GM18873 (cell line): ENCODE measurements around the gene LYST.
"Not testable (repeated sequence)": the region's sequence is repeated elsewhere in the genome, so short reads cannot be mapped to it uniquely, and the experiment has no call there.

Experiments used
- ATAC-seq: cut with Tn5 transposase; IDR thresholded peaks from one replicate; pipeline ENCODE4 v1.9.1; 2021; ENCODE audit warnings: mild to moderate bottlenecking, moderate library complexity, moderate number of reproducible peaks; ENCODE audit not compliant: unreplicated experiment, low FRiP score

LYST gene

GRCh38 chr1:235679005-235679404 is 187.7 kb downstream of the LYST start:
- no peak for ATAC-seq

- no peak for ATAC-seq
Observed at GRCh38 chr1:235675152-235675890, 191.4 kb downstream of the LYST start.

- no peak for ATAC-seq
Observed at GRCh38 chr1:235673981-235674380, 192.7 kb downstream of the LYST start.

GRCh38 chr1:235671992-235672391 is 194.7 kb downstream of the LYST start:
- no peak for ATAC-seq

GRCh38 chr1:235670157-235670776 is 196.4 kb downstream of the LYST start:
- ATAC-seq = no peak

- no peak for ATAC-seq
Observed at GRCh38 chr1:235669277-235669676, 197.4 kb downstream of the LYST start.

- no peak for ATAC-seq
Observed at GRCh38 chr1:235663628-235664027, 203.1 kb downstream of the LYST start.

GRCh38 chr1:235661568-235661967 is 205.1 kb downstream of the LYST start:
- no peak for ATAC-seq

- no peak for ATAC-seq
Observed at GRCh38 chr1:235659186-235659771, 207.4 kb downstream of the LYST start.

- no peak for ATAC-seq
Observed at GRCh38 chr1:235657747-235658526, 208.8 kb downstream of the LYST start.

GRCh38 chr1:235657269-235657668 is 209.4 kb downstream of the LYST start:
- no peak for ATAC-seq

GRCh38 chr1:235652364-235652763 is 214.3 kb downstream of the LYST start:
- no peak for ATAC-seq

GRCh38 chr1:235651170-235651806 is 215.4 kb downstream of the LYST start:
- no peak for ATAC-seq

GRCh38 chr1:235650341-235651169 is 216.2 kb downstream of the LYST start:
- ATAC-seq = no peak

GRCh38 chr1:235649368-235650163 is 217.1 kb downstream of the LYST start, which contains the start of gene GNG4:
TSS of gene GNG4 (minus strand) at chr1:235649784. CDS start at chr1:235583838, 65,946 bp downstream.
- no peak for ATAC-seq

GRCh38 chr1:235648954-235649367 is 217.7 kb downstream of the LYST start:
- no peak for ATAC-seq

GRCh38 chr1:235648407-235648907 is 218.2 kb downstream of the LYST start:
- ATAC-seq = no peak

GRCh38 chr1:235647537-235647936 is 219.2 kb downstream of the LYST start:
- not testable (repeated sequence) for ATAC-seq

GRCh38 chr1:235646463-235646862 is 220.2 kb downstream of the LYST start:
- no peak for ATAC-seq
